DMS79 treated with DMSO at 0.1 percent for 48 hours (cell line): ENCODE data around the gene ASPA.
"Not testable (repeated sequence)": the region's sequence is repeated elsewhere in the genome, so short reads cannot be mapped to it uniquely, and the experiment has no call there.

Source experiments
- DNase-seq: peaks from one replicate; lab custom pipeline; 2025; lab: John Stamatoyannopoulos, UW

ASPA gene

DNA sequence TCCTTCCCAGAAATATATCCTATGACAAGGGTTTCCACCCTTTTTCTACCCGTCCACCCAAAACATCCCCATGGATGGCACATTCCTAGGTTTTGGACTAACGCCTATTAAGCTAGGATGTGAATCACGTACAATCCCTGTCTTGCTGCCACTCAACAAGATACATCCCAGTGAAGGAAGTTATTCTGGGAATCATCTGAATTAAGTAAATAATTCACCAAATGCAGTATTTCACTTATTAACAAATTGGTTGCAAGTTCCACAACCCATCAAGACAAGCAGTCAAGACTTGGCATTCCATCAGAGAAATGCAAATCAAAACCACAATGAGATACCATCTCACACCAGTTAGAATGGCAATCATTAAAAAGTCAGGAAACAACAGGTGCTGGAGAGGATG is 32.1 kb downstream of the ASPA start:
- no peak for DNase-seq

- DNase-seq: no peak
Observed at GRCh38 chr17:3510090-3510489, 34.3 kb downstream of the ASPA start.

DNA sequence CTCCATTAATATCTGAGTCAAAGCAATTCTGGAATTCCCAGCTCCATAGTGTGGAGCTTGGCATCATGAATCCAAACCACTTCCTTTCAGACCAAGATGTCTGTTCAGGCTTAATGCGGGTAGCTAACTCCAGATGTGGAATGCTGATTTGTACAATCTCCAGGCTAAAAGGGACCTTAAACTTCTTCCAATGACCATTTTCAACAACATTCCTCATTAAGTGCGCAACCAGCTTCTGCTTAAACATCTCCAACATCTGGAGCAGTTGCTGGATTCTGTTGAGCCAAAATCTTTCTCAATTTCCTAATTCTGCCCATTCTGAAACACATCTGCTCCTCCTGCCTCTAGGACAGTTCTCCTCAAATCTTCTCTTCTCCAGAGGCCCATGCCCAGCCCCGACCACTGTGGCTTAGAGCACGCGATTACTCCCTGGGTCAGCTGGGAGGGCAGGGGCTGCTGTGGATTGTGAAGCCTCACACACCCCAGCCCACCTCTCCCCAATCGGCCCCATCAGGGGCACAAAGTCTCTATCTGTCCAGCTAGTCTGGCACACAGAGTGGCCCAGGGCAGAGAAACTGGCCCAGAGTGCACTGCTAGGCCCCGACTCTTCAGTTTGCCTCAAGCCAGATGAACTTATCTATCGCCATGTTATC is 36.2 kb downstream of the ASPA start:
- DNase-seq: no peak

GRCh38 chr17:3512505-3513171 is 36.8 kb downstream of the ASPA start:
- no peak for DNase-seq

DNA sequence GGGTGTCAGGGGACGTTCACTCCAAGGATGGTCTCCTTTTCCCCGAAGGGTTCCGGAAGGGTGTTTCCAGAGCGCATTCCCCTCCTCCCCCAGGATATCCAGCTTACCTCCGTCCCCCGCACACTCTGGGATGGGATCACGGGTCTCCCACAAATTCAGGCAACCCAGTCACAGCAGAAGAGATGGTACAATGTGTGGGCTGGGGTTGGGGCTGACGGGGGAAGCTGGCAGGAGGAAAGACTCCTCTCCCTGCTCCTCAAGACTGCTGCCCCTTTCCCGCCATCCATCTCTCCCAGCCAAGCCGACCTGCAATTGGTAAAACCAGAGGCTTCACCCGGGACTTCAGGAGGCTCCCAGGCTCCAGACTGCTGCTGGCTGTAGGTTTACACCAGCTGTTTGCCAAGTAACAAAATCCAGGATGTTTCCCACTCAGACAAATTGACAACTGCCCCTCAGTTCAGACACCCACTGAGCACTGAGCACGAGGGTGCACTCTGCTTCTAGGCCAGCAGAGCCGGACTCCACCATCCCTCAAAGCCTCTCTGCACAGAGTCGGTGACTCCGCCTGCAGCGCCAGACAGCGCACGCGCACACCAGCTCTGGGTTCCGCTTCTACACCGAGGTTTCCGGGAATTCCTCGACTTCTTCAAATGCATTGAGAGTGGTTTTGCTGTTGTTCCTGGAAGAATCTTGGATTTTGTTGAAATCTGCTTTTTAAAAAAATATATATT is 37.7 kb downstream of the ASPA start:
- DNase-seq: no peak

DNA sequence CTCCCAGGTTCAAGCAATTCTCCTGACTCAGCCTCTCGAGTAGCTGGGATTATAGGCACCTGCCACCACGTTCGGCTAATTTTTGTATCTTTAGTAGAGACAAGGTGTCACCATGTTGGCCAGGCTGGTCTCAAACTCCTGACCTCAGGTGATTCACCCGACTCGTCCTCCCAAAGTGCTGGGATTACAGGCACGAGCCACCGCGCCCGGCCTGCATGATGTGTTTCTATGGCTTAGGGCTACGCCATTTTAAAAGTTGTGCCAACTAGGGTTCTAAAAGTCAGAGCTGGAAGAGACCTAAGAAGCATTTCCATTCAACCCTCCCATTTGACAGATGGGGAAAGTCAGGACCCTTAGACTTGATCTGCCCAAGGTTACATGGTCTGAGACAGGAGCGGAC is 38.4 kb downstream of the ASPA start:
- not testable (repeated sequence) for DNase-seq

GRCh38 chr17:3514873-3515272 is 39.1 kb downstream of the ASPA start:
- no peak for DNase-seq

- DNase-seq: not testable (repeated sequence)
Observed at GRCh38 chr17:3519472-3519871, 43.7 kb downstream of the ASPA start.

DNA sequence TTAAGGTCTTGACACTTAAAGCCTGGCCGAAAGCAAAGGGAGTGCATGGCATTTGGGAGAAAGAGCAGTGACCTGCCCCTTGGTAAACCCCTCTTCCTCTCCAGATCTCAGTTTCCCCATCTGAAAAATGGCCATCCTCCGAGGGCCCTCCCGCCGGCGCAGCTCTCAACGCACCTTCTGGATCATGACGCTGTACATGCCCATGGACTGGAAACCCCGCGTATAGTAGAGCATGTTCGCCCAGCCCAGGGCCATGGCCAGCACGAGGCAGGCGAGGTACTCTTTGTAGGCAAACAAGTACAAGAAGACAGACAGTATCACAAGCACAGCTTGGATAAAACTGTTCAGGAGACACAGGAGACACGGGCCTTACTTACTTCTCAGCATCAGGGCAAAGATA is 48.2 kb downstream of the ASPA start:
- no peak for DNase-seq

DNA sequence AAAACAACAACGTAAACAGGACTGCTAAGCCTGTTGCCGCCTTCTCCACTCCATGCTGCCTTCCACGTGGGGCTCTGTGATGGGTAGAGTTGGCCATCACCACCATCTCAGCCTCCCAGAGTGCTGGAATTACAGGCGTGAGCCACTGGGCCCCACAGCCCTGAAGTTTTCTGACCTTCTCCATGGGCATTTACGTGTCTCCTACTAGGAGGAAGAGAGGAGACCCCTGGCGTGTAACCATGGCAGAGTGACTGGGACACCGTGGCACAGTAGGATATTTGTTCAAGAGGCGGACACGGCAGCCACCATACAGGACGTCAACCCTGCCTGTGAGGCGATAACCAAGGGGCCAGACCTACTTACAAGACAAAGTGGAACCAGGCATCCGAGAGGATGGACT is 50.7 kb downstream of the ASPA start:
- no peak for DNase-seq

GRCh38 chr17:3526971-3527370 is 51.2 kb downstream of the ASPA start:
- DNase-seq: no peak

DNA sequence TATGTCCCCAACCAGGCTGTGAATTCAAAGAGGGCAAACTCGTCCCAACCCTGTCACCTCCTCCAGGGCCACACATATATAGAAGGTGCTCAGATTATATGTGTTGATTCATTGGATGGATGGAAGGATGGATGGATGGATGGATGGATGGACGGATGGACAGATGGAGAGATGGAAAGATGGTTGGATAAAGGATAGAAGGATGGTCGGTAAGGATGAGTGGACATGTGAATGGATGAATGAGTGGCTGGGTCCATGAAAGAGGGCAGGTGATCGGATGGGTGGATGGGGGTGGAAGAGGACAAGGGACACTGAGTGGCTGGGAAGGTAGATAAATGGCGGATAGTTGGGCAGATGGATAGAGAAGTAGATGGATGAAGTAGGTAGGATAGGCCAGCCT is 51.7 kb downstream of the ASPA start:
- DNase-seq: no peak

DNA sequence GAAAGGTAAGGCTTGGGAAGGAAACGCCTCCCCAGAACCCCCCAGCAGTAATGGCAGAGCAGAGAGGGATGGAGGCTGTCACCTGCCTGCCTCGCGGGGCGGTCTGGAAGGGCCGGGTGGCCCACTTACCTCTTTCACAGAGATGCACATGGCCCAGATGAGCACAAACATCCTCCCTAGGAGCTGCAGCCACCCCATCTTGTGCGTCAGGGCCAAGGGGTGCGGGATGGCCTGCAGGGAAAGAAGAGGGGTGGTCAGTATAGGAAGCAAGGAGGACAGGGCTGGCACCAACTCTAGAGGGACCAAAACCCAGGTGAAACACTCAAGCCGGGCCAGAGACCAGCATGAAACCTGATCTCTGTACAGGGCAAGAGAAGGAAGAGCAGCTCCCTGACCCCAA is 52.1 kb downstream of the ASPA start:
- no peak for DNase-seq

DNA sequence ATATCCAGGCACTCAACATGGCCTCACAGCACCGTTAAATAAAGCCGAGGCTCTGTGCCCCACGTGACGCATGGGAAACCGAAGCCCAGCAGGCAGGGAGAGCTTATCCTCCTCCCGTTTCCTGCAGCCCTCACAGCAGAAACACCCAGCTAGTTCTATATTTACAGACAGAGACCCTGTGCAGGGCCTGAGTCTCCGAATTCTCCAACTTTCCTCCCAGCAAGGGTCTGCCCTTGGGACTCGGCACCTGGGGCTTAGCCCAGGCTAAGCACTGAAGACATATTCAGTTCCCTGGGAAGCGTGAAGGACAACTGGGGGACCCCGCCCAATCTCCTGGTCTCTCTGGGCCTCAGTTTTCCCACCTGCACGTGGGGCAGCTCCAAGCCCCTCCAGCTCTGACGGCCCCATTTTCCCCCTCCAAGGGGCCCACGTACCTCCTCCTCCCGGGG is 52.6 kb downstream of the ASPA start:
- DNase-seq: no peak

GRCh38 chr17:3528880-3529511 is 53.2 kb downstream of the ASPA start:
- no peak for DNase-seq

GRCh38 chr17:3529817-3530741 is 54.3 kb downstream of the ASPA start:
- no peak for DNase-seq

- DNase-seq: no peak
Observed at GRCh38 chr17:3531266-3532101, 55.7 kb downstream of the ASPA start.

DNA sequence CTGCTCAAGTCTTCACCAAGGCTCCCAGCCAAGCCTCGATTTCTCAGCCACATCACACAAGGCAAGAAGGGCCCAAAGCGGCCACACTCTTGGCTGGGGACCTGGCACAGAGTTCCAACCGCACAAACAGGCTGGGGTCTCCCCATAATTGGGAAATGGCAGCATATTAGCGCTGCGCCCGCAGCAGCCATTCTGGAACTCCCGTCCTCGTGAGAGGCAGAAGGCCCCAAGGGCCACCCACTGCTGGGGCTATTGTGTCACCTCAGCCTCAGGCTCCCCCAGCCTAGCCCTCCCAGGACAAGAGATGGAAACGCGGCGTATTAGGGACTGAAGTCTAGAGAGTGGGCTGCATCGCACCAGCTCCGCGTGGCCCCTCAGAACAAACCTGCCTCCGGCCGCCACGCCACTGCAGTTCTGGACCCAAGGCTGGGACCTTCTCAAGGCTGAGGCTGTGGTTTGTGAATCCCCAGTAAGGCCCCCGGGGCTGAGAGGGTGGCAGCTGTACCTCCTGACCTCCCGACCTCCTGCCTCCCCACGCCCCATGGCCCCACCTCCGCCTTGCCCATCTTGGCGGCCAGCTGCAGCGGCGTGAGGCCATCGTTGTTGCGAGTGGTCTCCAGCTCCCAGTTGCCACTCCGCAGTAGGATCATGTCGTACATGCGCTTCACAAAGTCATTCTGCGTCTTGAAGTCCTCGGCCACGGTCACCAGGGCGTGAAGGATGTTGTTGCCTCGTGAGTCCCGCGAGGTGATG is 56.5 kb downstream of the ASPA start:
- DNase-seq: no peak

- DNase-seq: no peak
Observed at GRCh38 chr17:3532859-3533142, 57.0 kb downstream of the ASPA start.

DNA sequence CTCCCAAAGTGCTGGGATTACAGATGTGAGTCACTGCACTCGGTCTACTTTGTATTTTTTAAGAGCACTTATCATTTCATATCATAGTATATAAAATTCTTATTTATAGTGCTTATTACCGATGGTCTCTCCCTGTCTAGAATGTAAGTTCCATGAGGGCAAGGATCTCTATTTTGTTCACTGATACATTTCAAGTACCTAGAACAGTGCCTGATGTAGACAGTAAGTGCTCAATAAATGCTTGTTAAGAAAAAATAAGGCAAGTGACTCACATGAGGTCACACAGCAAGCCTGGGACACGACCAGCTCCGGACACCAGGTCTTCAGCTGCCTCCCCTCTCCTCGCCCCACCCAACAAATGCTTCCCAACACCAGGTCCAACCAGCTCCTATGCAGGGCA is 58.0 kb downstream of the ASPA start:
- DNase-seq: no peak
